Cardiac septum (tissue), 1 donor: ENCODE measurements around the gene RNH1. TPM values are rescaled to one million over a fixed set of nuclear protein-coding genes. Genes with fewer than 3 reads are reported as not detected.

Source experiments
- DNase-seq: peaks from one replicate; pipeline ENCODE4 v3.0.0-alpha.2; 2020; ENCODE audit warnings: low spot score
- intact Hi-C: fragments of 100-400 bp; cut with DNase I; formaldehyde crosslinking; loops from one replicate; pipeline ENCODE4 v1.14.0; 2022
- total RNA-seq: library from RNA; stranded (reverse); fragmentation: NEBNext Ultra II Directional; extraction: Animal tissue kit (Norgen Biotek cat#: 25700); gene quantifications from one replicate; pipeline ENCODE4 v1.2.1, GENCODE V29; 2021
- donor health status: DM: no; HTN: no; CAD: no.

RNH1 gene
- total RNA-seq, 1 donor from 2014 or later, result 158 TPM

- intact Hi-C loops, result no loop called here
- DNase-seq, result no peak
These were observed 31.5 kb upstream of the RNH1 start for GRCh38 chr11:538431-539051.

DNA sequence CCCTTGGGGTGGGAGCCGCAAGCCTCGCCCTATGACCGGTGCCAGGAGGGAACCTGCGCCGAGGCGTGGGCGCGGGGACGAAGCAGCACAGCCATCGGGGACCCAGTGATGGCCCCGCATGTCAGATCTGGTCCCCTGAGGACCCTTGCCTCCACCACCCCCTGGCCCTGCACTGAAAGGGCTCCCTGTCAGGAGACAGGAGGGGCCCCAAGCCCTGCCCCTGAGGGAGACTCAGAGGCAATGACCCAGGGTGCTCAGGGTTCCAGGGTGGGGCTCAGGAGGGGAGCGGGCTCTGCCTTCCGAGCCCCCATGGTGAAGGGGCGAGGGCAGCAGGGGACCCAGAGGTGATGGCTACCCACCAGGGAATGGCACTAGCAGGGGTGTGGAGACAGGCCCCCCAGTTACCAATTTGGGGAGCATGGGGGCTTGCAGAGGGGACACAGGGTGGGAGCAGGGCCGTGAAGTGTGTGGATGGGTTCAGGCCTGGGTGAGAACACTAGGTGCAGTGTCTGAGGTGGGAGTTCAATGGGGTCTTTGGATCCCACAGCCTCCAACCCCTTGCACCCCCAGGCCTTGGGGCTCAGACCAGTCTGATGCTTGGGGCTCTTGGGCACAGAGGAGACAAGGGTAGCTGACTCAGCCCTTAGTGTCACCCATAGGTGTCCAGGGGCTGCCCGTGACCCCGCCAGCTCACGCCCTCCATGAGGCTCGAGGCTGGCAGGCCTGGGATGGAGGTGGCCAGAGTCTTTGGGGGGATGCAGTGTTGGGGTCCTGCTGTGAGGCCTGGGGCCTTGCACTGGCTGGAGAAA lies 30.8 kb upstream of the RNH1 start:
- DNase-seq, result no peak
- intact Hi-C loops, result no loop called here

DNA sequence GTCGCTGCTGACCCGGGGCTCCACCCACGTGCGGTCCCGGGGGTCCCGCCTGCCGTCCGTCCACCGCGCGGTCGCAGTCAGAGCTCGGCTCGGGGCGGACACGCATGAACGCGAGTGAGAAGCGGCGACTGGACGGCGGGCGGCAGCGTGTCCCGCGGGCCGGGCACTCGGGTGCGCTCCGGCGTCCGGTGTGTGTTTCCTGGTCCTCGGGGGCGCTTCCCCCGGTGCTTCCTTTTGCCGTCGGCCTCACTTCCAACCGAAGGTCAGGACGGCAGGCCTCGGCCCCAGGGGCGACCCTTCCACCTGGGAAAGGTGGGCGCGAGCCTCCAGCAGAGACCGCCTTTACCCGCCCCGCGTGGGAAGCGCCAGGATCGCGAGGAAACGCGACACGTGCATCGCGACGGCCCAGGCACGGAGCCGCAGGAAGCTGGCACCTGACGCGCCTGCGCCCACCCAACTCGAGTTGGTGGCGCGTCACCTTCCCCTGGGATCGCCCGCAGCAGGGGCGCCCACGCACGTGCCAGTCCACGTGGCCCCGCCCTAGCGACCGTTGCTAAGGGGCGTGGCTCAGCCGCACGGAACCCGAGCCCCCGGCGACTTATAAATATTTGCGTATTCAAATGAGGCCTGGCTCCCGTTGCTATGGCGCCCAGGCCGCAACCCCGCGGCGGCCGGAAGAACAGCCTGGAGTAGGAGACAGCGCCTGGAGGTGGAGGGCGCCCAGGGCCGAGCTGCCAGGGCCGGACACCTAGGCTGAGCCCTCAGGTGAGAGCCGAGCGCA lies 30.0 kb upstream of the RNH1 start, which contains the start of gene LRRC56:
LRRC56 (plus strand) TSS at position 687 of the 781 bp plus-strand sequence. CDS start 3,158 bp downstream, outside the sequence.
- intact Hi-C loops, result no loop called here
- peak; percentile 83 for DNase-seq

DNA sequence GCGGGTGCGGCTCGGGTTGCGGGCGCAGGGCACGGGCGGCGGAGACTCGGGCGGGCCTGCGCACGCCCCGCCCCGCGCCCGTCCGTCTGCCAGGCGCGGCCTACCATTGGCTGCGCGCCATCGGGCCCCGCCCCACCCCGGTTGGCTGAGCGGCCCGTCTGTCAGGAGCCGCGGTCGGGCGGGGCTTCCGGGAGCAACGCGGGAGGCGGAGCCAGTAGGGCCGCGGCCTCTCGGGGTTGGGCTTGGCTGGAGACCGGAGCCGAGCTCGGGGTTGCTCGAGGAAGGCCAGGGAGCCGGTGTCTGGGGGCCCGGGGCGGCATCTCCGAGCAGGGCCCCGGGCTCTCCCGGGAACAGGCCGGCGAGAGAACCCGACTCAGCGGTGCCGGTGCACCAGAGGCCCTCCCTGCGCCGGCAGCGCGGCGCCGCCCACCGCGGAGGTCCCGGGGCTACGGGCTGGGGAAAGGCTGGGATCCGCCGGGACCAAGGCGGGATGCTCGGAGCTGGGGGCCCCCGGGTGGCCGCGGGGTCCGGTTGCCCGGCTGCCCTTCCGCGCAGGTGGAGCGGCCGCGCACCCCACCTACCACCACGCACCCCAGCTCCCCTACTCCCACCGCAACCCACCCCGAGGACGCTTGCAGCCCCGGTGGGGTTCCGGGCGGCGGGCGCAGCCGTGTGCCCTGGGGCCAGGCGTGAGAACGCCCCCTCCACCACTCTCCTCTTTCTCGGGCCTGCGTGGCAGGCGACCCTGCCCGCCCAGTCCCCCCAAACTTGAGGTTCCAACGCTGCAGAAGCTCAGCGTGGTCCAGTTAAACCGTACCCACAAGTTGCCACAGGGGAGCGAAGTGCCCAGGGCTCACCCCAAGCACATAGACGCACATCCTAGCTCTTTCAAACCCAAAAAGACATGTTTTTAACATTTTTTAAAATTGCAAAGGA lies 28.7 kb upstream of the RNH1 start, which contains the start of gene HRAS:
HRAS (minus strand) TSS at position 58 of the 936 bp plus-strand sequence.
- intact Hi-C loops, result loop anchor here (1.0 kb wide), 1 partner anchor 41 kb away; the partner anchor contains the start of gene PHRF1
- peak; percentile 97 for DNase-seq

DNA sequence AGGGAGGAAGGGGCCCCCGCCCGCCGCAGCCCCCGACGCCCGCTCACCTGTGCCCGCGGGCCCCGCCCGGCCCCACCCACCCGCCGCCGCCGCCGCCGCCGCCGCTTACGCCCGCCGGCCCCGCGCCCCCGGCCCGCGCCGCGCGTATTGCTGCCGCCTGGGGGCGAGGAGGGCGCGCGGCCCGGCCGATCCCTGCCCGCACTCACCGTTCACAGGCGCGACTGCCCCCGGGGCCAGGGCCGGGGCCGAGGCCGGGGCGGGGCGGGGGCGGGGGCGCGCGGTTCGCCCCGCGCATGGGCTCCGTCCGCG lies 28.1 kb upstream of the RNH1 start:
- intact Hi-C loops, result loop anchor here (1.0 kb wide), 1 partner anchor 41 kb away; the partner anchor contains the start of gene PHRF1
- DNase-seq, result no peak

- no peak for DNase-seq
- intact Hi-C loops, result loop anchor here (1.0 kb wide), 1 partner anchor 42 kb away; the partner anchor contains the start of gene PHRF1
These were observed 27.6 kb upstream of the RNH1 start for GRCh38 chr11:534396-535209.

GRCh38 chr11:533586-534395 lies 26.7 kb upstream of the RNH1 start:
- no peak for DNase-seq

DNA sequence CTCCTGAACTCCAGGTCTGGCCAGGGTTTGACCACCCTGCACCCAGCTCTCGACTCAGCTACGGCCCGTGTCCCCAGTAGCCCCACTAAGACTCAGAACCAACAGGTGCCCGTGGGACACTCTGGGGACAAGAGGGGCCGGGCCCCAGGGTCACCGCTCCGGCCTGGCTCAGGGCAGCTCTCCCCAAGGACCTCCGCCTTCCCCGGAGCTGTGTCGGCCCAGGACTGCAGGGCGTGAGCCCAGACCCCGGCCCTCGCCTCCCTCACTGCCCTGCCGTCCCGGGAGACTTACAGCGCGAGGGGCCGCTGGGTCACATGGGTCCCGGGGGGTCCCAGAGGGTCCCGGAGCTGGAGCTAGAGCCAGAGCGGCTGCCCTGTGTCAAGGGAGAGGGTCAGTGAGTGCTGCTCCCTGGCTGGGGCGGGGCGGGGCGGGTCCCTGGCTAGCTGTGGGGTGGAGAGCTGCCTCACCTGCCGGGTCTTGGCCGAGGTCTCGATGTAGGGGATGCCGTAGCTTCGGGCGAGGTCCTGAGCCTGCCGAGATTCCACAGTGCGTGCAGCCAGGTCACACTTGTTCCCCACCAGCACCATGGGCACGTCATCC lies 26.0 kb upstream of the RNH1 start:
- no peak for DNase-seq
- intact Hi-C loops, result no loop called here

More at GRCh38 chr11:533586-534395, 26.7 kb upstream of the RNH1 start:
- intact Hi-C loops, result no loop called here

DNA sequence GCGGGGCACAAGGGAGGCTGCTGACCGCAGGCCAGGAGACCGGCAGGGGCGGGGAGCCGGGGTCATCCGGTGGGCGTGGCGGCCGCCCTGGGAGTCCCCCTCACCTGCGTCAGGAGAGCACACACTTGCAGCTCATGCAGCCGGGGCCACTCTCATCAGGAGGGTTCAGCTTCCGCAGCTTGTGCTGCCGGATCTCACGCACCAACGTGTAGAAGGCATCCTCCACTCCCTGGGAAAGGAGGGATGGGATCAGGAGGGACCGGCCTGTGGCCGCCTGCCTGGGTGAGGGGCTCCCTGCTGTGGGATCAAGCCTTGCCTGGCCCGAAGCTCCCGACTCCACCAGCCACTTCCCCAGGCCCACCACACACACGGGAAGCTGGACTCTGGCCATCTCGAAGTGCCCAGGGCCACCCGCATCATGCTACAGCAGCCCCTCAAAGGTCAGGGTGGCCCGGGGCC lies 25.5 kb upstream of the RNH1 start:
- no peak for DNase-seq
- intact Hi-C loops, result no loop called here

GRCh38 chr11:531919-532526 lies 25.0 kb upstream of the RNH1 start:
- intact Hi-C loops, result no loop called here
- no peak for DNase-seq

DNA sequence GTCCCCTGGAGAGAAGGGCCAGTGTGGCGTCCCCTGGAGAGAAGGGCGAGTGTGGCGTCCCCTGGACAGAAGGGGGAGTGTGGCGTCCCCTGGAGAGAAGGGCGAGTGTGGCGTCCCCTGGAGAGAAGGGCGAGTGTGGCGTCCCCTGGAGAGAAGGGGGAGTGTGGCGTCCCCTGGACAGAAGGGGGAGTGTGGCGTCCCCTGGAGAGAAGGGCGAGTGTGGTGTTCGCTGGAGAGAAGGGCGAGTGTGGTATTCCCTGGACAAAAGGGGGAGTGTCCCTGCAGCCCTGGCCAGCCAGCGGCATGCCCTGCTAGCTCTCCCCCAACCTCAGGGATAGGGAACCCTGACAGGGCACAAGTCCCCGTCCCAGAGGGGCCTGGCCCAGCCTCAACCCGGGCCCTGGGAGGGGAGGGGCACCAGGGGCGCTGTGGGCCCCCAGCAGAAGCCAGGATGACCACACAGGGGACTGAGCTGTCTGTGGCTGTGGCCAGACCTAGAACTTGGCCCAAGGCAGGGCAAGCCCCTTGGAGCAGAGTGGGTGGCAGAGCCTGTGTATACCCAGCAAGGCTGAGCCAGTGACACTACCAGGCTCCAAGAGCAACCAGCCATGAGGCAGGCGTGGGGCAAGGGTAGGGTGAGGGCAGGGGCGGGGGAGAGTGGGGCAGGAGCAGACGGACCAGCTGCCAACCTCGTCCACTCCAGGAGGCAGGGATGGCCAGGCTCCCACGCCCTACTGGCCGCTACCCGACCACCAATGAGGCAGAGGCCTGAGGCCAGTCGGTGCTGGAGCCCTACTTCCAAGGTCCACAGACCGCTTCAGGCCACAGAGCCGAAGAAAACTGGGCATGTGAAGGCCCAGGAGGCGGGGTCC lies 24.2 kb upstream of the RNH1 start:
- DNase-seq, result no peak
- intact Hi-C loops, result no loop called here

GRCh38 chr11:529728-530411 lies 22.8 kb upstream of the RNH1 start:
- intact Hi-C loops, result no loop called here
- no peak for DNase-seq

- DNase-seq, result no peak
These were observed 22.0 kb upstream of the RNH1 start for GRCh38 chr11:528815-529727.

GRCh38 chr11:528166-528814 lies 21.2 kb upstream of the RNH1 start:
- no peak for DNase-seq
- intact Hi-C loops, result no loop called here

More at GRCh38 chr11:528815-529727, 22.0 kb upstream of the RNH1 start:
- intact Hi-C loops, result no loop called here
